HG02870 (cell line): ENCODE data around the gene TELO2.

ENCODE experiments used
- ATAC-seq: cut with Tn5 transposase; IDR thresholded peaks from one replicate; pipeline ENCODE4 v1.9.1; 2021; ENCODE audit warnings: mild to moderate bottlenecking, moderate library complexity; ENCODE audit not compliant: unreplicated experiment

TELO2 gene

DNA sequence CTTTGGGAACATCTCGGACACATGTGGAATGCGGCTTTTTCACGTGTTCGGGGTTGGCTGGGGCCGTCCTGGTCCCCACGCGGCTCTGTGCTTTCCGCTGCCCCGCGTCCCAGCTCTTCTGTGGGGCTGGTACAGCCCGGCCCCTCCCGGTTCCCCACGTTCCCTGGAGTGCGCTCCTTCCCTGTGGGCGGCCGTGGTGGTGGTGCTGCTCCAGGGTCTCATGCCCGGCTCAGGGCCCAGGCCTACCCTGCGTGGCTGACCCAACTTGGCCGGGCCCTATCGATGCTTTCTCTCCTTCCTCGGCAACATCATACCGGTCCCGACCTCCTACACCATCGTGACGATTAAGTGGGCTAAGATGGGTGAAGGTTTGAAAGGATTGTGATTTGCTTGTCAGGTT is 3.3 kb downstream of the TELO2 start:
- no peak for ATAC-seq

DNA sequence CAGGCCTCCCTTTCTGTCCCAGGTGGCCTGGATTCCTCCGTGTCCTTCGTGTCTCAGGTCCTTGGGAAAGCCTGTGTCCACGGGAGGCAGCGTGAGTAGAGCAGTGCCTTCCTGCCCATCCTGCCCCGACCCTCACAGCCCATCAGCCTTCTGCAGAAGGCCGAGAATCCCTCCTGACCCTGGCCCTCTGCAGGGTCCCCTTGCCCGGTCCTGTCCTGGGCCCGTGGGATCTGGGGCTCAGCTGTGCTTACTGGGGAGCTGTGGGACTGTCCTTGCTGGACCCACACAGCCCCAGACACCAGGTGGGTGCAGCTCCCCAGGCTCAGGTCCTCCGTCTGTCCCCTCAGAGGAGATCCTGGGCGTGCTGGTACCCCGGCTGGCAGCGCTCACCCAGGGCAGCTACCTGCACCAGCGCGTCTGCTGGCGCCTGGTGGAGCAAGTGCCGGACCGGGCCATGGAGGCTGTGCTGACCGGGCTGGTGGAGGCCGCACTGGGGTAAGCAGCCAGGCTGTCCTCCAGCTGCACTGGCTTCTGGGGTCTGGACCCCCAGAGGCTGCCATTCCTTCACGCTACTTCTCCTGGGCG is 3.9 kb downstream of the TELO2 start:
- ATAC-seq: no peak

DNA sequence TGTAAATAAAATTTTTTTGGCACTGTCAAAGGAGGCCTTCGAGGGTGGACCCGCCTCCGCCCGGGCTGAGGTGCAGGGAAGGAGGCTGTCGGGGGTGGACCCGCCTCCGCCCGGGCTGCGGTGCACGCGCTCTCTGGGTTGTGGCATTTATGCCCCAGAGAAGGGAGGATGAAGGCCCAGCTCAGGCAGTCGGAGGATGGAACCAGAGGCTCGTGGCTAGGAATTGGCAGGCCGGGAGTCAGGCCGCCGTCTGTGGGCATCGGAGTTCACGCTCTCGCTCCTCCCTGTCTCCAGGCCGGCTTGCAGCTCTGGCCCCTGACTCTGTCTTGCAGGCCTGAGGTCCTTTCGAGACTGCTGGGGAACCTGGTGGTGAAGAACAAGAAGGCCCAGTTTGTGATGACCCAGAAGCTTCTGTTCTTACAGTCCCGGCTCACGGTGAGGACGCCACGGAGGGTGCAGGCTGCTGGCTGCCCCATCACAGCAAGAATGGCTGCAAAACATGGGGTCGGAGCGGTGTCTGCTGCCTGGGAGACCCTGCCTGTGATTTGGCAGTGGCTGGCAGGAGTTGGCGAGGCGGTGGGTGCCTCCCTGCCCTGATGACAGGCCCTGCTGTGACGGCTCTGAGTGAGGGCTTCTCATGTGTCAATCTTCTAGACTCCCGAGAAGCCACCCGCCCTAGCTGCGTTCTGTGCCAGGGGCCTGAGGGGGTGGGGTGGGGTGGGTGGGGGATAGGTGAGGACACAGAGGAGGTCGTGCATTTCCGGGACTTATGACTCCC is 5.9 kb downstream of the TELO2 start:
- ATAC-seq: no peak

DNA sequence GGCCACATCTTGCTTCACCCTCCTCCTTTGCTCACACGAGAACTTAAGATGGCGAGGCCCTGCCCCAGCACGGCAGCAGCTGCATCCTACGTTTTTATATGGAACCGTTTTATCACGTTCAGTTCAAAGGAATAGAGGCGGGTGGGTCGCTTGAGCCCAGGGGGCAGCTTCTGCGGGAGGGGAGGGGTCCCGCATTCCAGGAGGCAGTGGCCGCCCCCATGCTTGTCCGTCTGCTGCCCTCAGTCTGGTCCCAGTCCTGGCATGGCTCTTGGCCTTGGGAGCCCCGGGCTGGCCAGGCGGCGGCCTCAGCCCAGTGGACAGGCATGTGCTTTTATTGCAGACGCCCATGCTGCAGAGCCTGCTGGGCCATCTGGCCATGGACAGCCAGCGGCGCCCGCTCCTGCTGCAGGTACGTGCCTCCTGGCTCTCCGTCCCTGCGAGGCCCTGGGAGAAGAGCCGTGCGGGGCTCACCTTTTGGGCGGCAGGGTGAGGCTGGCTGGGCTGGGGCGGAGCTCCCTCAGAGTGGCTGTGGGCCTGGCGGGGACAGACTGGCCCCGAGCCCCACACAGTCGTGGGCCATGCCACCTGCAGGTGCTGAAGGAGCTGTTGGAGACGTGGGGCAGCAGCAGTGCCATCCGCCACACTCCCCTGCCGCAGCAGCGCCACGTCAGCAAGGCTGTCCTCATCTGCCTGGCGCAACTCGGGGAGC is 6.8 kb downstream of the TELO2 start:
- ATAC-seq: no peak

DNA sequence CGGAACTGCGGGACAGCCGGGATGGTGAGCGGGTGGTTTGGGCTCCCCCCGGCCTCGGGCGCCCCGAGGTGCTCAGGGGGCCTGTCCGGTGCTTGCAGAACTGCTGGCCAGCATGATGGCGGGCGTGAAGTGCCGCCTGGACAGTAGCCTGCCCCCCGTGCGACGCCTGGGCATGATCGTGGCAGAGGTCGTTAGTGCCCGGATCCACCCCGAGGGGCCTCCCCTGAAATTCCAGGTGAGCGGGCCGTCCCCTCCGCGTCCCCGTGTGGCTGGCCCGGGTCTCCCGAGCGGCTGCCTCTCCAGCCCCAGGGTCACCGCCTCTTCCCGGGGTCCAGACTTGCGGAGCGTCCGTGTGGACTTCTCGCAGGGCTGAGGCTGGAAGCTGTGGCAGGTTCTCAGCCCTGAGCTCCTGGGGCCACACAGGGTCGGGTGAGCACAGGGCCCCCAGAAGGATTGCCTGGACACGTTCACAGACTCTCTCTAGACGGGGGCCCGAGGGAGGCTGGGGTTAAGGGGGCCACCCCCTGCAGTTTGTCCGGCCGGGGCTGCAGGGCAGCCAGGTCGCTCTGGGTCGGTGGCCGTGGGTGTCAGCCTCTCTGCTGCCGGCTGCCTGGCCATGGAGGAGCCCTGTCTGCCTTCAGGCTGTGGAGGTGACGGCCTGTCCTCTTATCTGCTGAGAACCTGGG is 7.4 kb downstream of the TELO2 start:
- ATAC-seq: no peak

DNA sequence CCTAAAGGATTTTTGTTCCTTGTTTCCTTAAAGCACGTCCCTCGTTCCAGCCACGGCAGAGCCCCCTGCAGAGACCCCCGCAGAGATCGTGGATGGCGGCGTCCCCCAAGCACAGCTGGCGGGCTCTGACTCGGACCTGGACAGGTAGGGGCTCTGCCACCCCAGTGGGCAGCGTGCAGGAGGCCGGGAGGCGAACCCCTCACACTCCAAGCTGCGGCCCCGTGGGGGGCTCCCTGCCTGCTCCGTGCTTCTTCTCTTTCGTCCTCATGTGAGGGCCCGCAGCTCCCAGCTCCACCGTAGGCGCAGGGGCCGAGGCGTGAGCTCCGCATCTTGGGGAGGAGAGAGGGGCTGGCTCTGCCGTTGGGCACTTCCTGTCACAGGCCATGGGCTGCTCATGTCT is 8.5 kb downstream of the TELO2 start:
- no peak for ATAC-seq

DNA sequence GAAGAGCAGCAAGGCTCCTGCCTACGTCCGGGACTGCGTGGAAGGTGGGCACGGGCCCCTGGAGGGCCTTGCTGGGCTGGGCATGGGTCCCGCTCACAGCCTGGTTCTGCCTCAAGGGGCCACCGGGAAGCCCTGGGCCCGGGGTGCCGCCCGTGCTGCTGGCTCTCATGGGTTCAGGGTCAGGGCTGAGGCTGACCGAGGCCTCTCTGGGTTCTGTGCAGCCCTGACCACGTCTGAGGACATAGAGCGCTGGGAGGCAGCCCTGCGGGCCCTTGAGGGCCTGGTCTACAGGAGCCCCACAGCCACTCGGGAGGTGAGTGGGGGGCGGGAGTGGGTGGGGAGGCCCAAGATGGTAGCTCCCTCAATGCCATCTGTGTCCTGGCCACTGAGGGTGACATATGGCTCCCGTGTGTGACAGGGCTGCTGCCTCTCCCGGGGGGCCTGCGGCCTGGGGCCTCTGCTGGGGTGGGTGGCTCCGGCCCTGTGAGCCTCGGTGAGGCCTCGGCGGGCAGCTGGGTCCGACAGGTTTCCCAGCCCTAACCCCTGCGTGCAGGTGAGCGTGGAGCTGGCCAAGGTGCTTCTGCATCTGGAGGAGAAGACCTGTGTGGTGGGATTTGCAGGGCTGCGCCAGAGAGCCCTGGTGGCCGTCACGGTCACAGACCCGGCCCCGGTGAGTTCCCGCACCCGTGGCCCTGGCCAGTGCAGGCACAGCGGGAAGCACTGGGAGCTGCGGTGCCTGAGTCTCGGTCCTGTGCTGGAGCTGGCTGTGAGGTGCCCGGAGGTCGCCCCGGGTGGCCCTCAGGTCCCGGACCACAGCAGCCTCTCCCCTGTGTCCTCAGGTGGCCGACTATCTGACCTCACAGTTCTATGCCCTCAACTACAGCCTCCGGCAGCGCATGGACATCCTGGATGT is 9.2 kb downstream of the TELO2 start:
- no peak for ATAC-seq

DNA sequence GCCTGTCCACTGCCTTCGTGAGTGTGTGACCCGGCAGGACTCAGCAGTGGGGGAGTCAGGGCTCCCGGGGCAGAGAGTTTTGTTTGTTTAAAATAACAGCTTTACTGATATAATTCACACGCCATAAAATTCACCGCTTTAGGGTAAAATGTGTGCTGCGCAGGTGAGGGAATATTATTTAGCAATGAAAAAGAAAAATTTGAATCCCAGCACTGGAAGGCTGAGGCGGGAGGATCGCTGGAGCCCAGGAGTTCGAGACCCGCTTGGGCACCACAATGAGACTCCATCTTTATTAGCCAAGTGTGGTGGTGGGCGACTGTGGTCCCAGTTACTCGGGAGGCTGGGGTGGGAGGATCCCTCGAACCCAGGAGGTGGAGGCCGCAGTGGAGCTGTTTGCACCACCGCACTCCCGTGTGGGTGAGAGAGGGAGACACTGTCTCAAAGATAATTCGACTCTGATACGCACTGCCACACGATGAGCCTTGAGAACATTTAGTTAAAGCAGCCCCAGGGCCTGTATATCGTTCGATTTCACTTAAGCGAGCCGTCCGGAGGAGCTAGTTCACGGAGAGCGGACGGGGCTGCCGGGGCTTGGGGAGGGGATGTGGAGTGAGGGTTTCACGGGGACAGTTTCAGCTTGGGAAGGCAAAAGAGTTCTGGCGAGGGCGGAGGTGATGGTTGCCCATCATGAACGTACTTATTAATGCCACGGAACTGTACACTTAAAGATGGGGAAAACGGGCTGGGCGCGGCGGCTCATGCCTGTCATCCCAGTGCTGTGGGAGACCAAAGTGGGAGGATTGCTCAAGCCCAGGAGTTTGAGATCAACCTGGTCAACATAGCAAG is 10.2 kb downstream of the TELO2 start:
- ATAC-seq: no peak

DNA sequence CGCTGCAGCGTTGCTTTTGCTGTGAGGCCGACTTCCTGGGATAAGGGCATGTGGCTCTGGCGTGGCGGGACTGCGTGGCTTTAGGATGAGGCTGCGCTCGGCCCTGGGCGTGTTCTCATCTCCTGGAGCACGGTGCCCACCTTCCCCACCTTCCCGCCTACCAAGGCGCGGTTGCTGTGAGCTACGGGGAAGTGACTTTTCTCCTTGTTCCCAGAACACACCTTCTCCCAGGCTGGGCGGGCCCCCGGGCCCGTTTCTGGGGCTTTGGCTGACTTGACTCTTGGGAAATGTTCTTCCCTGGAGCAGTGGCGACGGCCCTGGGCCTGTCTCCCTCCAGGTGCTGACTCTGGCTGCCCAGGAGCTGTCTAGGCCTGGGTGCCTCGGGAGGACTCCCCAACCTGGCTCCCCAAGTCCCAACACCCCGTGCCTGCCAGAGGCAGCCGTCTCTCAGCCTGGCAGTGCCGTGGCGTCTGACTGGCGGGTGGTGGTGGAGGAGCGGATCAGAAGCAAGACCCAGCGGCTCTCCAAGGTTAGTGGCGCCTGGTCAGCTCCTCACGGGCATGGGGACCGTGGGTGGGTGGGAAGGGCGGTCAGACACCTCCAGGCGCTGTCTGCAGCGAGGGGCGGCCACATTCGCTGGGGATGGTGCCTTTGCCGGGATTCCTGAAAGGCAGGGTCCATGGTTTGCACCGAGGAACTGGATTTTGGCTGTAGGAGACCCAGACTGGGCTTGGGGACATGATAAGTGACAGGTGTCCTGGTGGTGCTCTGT is 12.1 kb downstream of the TELO2 start:
- ATAC-seq: no peak

DNA sequence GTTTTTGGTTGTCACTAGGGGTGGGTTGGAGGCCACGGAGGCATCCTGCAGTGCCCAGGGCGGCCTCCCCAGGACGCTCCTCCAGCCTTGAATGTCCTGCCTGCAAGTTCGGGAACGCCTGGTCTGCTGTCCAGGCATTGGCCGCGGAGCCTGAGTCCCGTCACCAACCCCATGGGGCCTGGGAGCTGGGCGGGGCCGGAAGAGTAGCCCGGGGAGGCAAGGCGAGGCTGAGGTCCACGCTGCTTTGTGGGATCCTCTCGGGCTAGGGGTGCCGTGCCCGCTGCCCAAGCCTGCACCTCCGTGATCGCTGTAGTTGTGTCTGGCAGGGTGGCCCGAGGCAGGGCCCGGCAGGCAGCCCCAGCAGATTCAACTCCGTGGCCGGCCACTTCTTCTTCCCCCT is 12.8 kb downstream of the TELO2 start:
- ATAC-seq: no peak

DNA sequence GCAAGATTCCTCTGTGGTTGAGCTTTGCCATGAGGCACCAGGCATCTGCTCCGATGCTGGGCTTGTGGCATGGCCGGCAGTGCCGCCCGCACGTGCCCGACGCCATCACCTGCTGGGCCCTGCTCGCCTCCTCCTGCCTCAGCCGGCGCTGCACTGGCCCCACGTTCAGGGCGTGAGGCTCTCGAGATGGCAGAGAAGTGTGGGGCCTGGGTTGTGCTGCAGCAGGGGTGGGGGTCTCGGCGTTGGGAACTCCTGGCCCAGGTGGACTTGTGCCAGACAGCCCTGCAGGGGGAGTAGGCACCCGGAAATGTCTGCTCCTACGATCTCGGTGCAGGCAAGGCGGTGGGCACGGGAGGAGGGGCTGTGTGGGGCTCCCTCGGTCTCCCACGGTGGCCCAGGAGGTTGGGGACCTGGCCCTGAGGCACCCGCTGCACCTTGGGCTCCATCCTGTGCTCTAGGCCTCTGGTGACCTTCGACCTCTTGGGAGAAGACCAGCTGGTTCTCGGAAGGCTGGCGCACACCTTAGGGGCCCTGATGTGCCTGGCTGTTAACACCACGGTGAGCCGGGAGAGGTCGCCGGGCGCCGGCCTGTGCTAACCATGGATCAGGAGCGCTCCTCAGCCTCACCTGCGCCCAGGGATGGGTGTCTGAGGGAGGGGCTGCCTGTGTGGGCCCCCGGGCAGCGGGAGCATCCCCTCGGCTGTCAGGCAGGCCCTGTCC is 13.5 kb downstream of the TELO2 start:
- no peak for ATAC-seq

DNA sequence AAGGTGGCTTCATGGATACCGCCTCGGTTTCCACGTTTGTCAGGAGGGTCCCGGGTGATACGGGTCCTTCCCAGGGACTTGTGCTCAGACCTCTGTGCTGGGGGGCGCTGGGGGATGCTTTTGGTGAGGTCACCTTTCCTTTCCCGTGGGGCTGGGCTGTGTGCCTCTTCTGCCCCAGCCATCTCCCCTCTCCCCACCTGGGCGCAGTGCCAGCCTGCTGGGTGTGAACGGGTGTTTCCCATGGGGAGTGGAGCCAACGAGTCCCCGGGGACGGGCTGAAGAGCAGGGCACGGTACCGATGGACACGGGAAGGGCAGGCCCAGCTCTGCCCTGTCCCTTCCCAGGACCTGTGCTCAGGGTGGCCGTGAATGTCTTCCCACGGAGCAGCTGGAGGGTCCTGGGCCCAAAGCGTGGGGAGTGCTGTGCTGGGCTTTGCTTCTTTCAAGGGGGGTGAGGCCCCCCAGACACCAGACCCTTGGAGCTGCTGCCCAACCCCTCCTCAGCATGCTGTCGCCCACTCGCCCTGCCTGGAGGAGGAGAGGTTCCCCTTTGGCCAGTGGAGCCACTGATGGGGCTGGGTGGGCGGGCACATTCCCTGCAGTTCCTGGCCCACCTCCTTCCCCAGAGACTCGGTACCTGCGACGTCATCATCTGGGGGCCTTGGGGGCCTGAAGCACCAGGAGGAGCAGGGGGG is 15.5 kb downstream of the TELO2 start:
- ATAC-seq: no peak

DNA sequence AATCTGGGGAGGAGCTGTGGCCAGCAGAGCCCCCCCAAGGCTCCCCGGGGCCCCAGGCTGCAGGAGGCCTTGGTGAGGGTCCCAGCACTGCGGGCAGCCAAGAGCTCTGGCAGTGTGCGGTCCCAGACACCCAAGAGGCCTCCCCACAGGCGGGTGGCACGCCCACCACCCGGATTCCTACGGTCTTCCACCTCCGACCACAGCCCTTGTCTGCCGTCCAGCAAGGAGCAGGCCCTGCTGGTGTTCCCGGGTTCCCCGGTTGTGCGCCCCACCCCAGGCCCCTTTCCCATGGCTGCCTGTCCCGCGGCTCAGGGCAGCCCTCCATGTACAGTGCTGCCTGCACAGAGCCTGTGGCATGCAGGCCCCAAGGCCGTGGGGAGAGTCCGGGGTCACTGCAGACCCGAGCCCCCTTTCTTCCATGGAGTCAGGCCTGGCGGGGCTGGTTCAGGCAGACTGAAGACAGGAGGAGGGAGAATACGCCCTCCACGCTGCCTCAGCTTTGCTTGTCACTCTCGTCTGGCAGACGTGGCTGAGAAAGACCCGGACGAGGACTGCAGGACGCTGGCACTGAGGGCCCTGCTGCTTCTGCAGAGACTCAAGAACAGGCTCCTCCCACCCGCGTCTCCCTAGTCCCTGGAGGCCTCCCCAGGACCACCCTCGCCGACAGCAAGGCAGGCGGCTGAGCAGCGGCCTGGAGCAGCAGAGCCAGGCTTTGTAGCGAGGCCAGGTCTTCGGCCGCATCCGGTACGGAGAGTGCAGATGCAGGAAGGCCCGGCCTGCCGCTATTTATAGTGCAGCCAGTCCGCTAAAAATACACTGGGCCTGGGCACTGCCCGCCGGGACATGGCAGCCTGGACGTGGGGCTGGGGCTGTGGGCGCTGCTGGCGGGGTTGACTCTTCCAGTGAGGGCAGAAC is 16.4 kb downstream of the TELO2 start:
- ATAC-seq: no peak

DNA sequence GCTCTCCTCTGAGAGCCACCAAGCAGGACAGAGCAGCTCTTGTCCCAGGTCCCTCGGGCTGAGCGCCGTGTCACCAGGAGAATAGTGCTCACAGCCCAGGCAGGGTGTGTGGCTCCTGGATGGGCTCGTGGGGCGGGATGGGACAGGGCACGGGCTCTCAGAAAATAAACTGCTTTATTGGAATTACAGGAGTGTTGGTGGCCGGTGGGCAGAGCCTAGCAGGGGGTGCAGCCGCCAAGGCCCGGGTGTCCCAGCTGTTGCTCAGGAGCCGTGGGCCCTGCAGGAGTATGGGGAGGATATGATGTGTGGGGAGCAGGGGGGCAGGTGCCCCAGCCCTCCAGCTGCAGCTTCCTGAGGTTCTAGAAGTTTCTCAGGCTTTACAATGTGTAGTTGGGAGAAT is 17.1 kb downstream of the TELO2 start:
- no peak for ATAC-seq

DNA sequence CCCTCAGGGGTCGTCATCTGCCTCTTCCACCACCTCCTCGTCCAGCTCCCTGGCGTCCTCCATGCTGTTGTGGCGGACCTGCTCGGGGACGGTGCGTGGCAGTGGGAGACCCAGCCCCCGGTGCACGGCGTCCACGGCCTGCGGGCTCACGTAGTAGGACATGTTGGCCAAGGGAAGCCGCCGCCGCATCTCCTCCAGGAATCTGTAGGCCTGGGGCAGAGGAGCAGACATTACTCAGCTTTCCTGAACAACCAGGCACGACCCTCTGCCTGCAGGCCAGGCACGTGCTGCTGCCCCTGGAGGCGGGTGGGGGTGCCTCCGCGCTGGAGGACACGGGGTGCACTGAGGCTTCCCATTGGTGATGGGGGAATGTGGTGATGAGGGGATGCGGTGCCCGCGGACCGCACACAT is 17.8 kb downstream of the TELO2 start:
- no peak for ATAC-seq

DNA sequence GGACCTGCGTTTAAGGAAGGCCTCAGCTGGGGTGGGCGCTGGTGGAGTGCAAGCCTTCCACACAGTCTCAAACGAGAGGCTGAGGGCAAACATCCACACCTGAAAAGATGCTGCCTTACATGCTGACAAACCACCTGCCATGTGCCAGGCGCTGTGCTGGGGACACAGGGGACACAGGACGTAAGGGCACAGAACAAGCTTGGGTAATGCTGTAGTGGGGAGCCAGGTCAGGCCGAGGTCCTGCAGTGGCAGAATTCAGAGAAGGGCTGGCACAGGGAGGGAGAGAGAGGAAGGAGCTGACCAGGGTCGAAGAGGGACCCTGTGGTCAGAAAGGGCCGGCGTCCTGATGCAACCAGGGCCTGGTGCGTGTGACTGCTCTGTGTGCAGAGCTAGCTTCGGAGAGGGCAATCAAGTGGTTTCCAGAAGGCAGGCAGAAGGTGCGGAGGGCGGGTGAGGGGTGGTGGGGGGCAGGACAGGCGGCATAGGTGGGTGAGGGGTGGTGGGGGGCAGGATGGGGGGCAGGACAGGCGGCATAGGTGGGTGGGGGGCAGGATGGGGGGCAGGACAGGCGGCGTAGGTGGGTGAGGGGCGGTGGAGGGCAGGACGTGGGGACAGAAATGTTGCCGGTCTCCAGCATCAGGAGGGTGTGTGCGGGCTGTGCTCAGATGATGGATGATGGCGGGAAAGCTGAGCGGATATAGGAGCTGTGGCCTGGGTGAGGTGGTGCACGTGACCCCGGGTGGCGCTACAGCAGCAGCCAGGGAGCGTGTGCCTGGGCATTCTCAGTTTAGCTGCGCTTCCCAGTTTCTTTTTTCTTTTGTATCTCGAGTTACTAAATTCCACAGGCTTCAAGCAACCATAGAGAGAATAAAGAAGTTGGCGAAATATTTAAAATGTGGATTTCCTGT is 18.8 kb downstream of the TELO2 start:
- no peak for ATAC-seq
